Smooth muscle cell (in vitro differentiated cells): ENCODE measurements around the gene SUPT3H. TPM values are rescaled to one million over a fixed set of nuclear protein-coding genes. Genes with fewer than 3 reads are reported as not detected.
A peak's percentile ranks its signal among the peaks of the same experiment; 100 is the strongest.

Experiments used
- DNase-seq: peaks from one replicate; lab custom pipeline; 2025; ENCODE audit not compliant: unreplicated experiment; lab: John Stamatoyannopoulos, UW
- H2AFZ ChIP-seq: fragments of 200-600 bp; sonication (generic); 2 replicates; pipeline ENCODE4 v1.6.0; 2016; ENCODE audit warnings: antibody characterized with exemption, low read depth, mild to moderate bottlenecking
- H3F3A ChIP-seq: fragments of 200-600 bp; sonication (generic); 2 replicates; pipeline ENCODE4 v1.6.0; 2017; ENCODE audit warnings: antibody characterized with exemption, low read depth
- H3K27ac ChIP-seq: fragments of 200-600 bp; sonication (generic); 2 replicates; pipeline ENCODE4 v1.5.1; 2016; ENCODE audit warnings: low read depth, mild to moderate bottlenecking
- H3K27me3 ChIP-seq: fragments of 200-600 bp; sonication (generic); 2 replicates; pipeline ENCODE4 v1.6.1; 2016; ENCODE audit warnings: low read depth, mild to moderate bottlenecking
- H3K36me3 ChIP-seq: fragments of 200-600 bp; sonication (generic); 2 replicates; pipeline ENCODE4 v1.5.1; 2016; ENCODE audit warnings: low read depth
- H3K4me1 ChIP-seq: fragments of 200-600 bp; sonication (generic); 2 replicates; pipeline ENCODE4 v1.5.1; 2016; ENCODE audit warnings: low read depth
- H3K4me2 ChIP-seq: fragments of 200-600 bp; sonication (generic); 2 replicates; pipeline ENCODE4 v1.6.0; 2016; ENCODE audit warnings: mild to moderate bottlenecking
- H3K4me3 ChIP-seq: fragments of 200-600 bp; sonication (generic); 2 replicates; pipeline ENCODE4 v1.5.1; 2016; ENCODE audit warnings: mild to moderate bottlenecking
- H3K79me2 ChIP-seq: fragments of 200-600 bp; sonication (generic); 2 replicates; pipeline ENCODE4 v1.6.0; 2016; ENCODE audit warnings: low read depth, mild to moderate bottlenecking
- H3K9ac ChIP-seq: fragments of 200-600 bp; sonication (generic); 2 replicates; pipeline ENCODE4 v1.6.0; 2016; ENCODE audit warnings: low read depth
- H3K9me3 ChIP-seq: fragments of 200-600 bp; sonication (generic); replicated peaks from 2 replicates; pipeline ENCODE4 v1.5.1; 2016; ENCODE audit warnings: low read depth
- H4K20me1 ChIP-seq: fragments of 200-600 bp; sonication (generic); 2 replicates; pipeline ENCODE4 v1.6.0; 2016; ENCODE audit warnings: low read depth
- CTCF ChIP-seq: fragments of 200-600 bp; sonication (generic); IDR thresholded peaks from 2 replicates; pipeline ENCODE4 v1.5.1; 2017; ENCODE audit warnings: borderline replicate concordance, mild to moderate bottlenecking, antibody characterized with exemption; ENCODE audit not compliant: insufficient read depth, poor library complexity, severe bottlenecking
- WGBS: methylation state at CpG from one replicate; pipeline ENCODE4 v1.1.7; 2016; ENCODE audit warnings: low lambda C conversion rate; 5-methylcytosine and 5-hydroxymethylcytosine counted together
- polyA plus RNA-seq: library from polyadenylated mRNA; unstranded; fragments of >200 nt; fragmentation: Nextera tagmentation; extraction: Ambion mirVana; gene quantifications from 2 replicates; pipeline ENCODE4 v1.2.1, GENCODE V29; 2016
- total RNA-seq: library from RNA; depleted of rRNA; stranded (reverse); fragments of >200 nt; gene quantifications from 2 replicates; pipeline ENCODE4 v1.2.3, GENCODE V29; 2014

Gene SUPT3H
- total and polyA plus RNA-seq, 2 experiments from 2014 or later = 19.4 to 22.9 TPM

GRCh38 chr6:44800784-44801592 is 576.7 kb downstream of the SUPT3H start:
- H3F3A ChIP-seq = peaks cover 3% of the 10 kb centered on the region
- WGBS = 72% methylated on average over 8 of the region's 8 CpGs
- H3K36me3 ChIP-seq = no peaks in the 10 kb centered on the region
- H3K4me2 ChIP-seq = peak overlapping the region; percentile 18
- H4K20me1 ChIP-seq = no peaks in the 10 kb centered on the region
- H3K4me1 ChIP-seq = peaks cover 25% of the 10 kb centered on the region
- no peaks in the 10 kb centered on the region for H3K27me3 ChIP-seq
- no peak overlapping the region for H3K4me3 ChIP-seq
- H3K9me3 ChIP-seq = no peaks in the 10 kb centered on the region
- no peak overlapping the region for H3K27ac ChIP-seq
- no peak for DNase-seq
- H3K9ac ChIP-seq = no peak overlapping the region
- no peak overlapping the region for H2AFZ ChIP-seq
- no peak for TF ChIP-seq CTCF
- no peaks in the 10 kb centered on the region for H3K79me2 ChIP-seq

- no peak overlapping the region for H3K27ac ChIP-seq
- H3K9ac ChIP-seq = no peak overlapping the region
- H3K4me2 ChIP-seq = peak overlapping the region; percentile 9
- H3K79me2 ChIP-seq = no peaks in the 10 kb centered on the region
- WGBS = 37% methylated on average over 8 of the region's 8 CpGs
- H4K20me1 ChIP-seq = no peaks in the 10 kb centered on the region
- no peak for DNase-seq
- H3F3A ChIP-seq = peaks cover 3% of the 10 kb centered on the region
- H2AFZ ChIP-seq = no peak overlapping the region
- H3K27me3 ChIP-seq = no peaks in the 10 kb centered on the region
- no peak for TF ChIP-seq CTCF
- peak overlapping the region; percentile 1 for H3K4me3 ChIP-seq
- H3K36me3 ChIP-seq = no peaks in the 10 kb centered on the region
- H3K4me1 ChIP-seq = peaks cover 25% of the 10 kb centered on the region
- no peaks in the 10 kb centered on the region for H3K9me3 ChIP-seq
Measured at GRCh38 chr6:44800171-44800783, 577.5 kb downstream of the SUPT3H start.

GRCh38 chr6:44797746-44798145 is 580.0 kb downstream of the SUPT3H start:
- TF ChIP-seq CTCF = no peak
- Histone ChIP-seq H3K4me2 (no peak overlapping the region), H3K27me3 (no peaks in the 10 kb centered on the region), H3K36me3 (no peaks in the 10 kb centered on the region), H4K20me1 (no peaks in the 10 kb centered on the region), H2AFZ (no peak overlapping the region), H3K9ac (no peak overlapping the region), H3K79me2 (no peaks in the 10 kb centered on the region), H3K27ac (no peak overlapping the region), H3K4me3 (no peak overlapping the region), H3K4me1 (peaks cover 25% of the 10 kb centered on the region), H3K9me3 (no peaks in the 10 kb centered on the region), H3F3A (peaks cover 3% of the 10 kb centered on the region)
- DNase-seq = no peak
- 97% methylated on average over 3 of the region's 3 CpGs for WGBS
